Kidney epithelial cell (primary cell): ENCODE measurements around the gene HOXB6. TPM values are rescaled to one million over a fixed set of nuclear protein-coding genes. Genes with fewer than 3 reads are reported as not detected.

ENCODE experiments used
- DNase-seq: peaks from one replicate; pipeline ENCODE4 v3.0.0-alpha.2; 2010; ENCODE audit warnings: low read depth
- H3K27me3 ChIP-seq: 2 replicates; pipeline ENCODE4 v1.6.0; 2011; ENCODE audit warnings: low read length; ENCODE audit not compliant: control insufficient read depth, insufficient read depth
- H3K36me3 ChIP-seq: 2 replicates; pipeline ENCODE4 v1.5.1; 2011; ENCODE audit warnings: low read length; ENCODE audit not compliant: control insufficient read depth, insufficient read depth
- H3K4me3 ChIP-seq: 2 replicates; pipeline ENCODE4 v1.5.1; 2011; ENCODE audit warnings: low read depth, mild to moderate bottlenecking, control low read depth, low read length
- CTCF ChIP-seq: IDR thresholded peaks from 2 replicates; pipeline ENCODE4 v1.5.1; 2011; ENCODE audit warnings: mild to moderate bottlenecking, moderate library complexity, low read length, control low read depth, inconsistent platforms; ENCODE audit not compliant: insufficient read depth, poor library complexity, severe bottlenecking
- total RNA-seq: library from RNA; depleted of rRNA; stranded (reverse); fragments of >200 nt; gene quantifications from 2 replicates; pipeline ENCODE4 v1.2.3, GENCODE V29; 2015

The HOXB6 gene
- total RNA-seq, 1 donor from 2014 or later, result 30.7 TPM

DNA sequence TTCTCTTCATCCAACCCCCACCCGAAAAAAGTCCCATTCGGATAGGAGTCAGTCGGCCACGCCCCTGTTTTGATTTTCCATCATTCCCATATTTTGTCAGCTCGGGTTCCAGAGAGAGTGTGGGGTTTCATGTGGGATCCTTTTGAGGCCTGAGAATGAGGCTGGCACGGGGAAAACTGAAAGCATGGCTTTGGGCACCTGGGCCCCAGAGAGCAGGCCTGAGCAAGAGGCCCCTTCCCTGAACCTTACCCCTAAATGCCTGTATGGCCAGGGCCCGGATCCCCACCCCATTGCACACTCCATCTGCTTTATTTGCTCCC lies 22.1 kb downstream of the HOXB6 start:
- H3K27me3 ChIP-seq, result no peaks in the 10 kb centered on the region
- TF ChIP-seq CTCF, result no peak
- peaks cover 1% of the 10 kb centered on the region for H3K36me3 ChIP-seq
- no peak for DNase-seq
- H3K4me3 ChIP-seq, result peak overlapping the region; percentile 68

DNA sequence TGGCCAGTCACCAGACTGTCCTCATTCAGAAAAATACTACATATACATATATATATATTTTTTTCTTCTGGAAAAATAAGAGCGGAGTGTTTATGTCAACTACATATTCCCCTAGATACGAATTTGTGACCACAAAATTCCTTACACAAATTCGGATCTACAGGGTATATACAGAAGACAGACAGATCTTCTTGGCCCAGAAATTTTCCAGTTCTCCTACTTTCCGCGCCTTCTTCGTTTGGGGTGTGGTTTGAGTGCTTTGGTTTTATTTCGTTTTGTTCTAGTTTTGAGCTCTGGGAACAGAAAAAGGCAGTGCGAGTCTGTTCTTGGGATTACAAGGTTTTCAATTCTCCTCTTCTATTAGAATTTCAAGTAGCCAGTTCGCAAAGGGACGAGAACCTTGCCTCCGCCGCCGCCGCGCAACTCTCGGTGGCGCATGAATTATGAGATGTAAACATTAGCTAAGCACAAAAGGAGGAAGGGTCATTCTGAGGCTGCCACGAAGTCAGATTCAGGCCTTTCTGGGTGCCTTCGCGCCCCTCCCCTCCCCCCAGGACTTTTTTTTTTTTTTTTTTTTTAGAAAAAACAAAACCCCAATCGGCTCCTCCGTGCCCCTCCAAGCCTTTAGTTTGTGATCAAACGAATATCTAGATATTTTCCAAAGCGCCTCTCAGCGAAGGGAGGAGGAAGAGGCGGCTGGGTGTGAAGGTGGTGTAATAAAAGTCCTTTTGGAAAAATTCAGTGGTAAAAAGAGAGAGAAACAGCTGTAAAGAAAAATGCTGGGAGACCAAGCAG lies 24.8 kb downstream of the HOXB6 start:
- TF ChIP-seq CTCF, result no peak
- DNase-seq, result no peak
- H3K36me3 ChIP-seq, result peaks cover 3% of the 10 kb centered on the region
- H3K27me3 ChIP-seq, result no peaks in the 10 kb centered on the region
- H3K4me3 ChIP-seq, result peak overlapping the region; percentile 68

DNA sequence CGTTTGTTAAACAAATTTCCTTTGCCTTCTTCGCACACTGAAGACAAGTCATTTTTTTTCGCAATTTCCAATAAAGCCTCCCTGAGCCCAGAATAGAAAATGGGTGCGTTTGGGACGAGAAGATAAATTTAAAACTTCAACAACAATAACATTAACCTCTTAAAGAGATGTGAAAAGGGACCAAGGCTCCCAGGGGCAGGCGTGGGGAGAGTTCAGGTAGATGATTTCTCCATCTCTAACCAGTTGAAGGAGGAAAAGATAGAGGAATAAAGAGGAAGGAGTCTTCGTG lies 25.4 kb downstream of the HOXB6 start:
- H3K36me3 ChIP-seq, result peaks cover 3% of the 10 kb centered on the region
- H3K27me3 ChIP-seq, result no peaks in the 10 kb centered on the region
- no peak for DNase-seq
- H3K4me3 ChIP-seq, result peak overlapping the region; percentile 68
- no peak for TF ChIP-seq CTCF

DNA sequence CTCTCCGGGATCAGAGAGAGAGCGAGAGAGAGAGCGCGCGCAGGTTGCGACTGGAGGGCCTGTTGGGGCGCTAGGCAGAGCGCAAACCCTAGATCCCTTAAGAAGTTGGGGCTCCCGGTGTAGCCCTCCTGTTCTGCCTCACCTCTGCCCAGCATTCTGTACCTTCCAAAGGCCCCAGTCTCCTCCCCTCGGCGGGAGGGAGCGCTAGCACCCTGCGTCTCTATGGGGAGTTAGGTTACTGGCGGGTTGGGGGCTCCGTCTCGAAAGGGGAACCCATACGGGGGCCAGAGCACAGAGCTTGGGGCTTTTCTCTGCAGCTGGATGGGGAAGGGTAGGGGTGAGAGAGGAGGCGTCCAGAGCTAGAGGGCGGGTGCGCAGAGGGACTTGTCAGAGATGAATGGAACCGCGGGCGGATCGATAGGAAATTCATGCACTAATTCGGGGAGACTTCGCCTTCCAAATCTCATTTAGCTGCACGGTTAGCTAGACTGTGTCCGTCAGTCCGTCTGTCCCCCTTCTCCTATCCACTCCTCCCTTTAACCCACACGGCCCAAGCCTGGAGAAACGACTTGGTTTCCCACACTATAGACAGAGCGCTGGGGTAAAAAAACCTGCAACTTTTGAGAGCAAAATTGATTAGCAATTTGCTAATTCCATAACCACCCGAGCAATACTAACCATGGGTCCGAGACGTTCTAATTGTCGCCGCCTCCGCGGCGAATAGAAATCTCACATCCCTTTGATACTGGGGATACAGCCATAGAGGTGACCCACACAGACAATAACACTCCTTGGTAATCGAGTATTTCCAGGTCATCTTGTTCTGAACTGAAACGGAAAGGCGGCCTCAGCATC lies 25.9 kb downstream of the HOXB6 start:
- H3K36me3 ChIP-seq, result peaks cover 3% of the 10 kb centered on the region
- TF ChIP-seq CTCF, result no peak
- no peak for DNase-seq
- H3K4me3 ChIP-seq, result peak overlapping the region; percentile 68
- no peaks in the 10 kb centered on the region for H3K27me3 ChIP-seq

DNA sequence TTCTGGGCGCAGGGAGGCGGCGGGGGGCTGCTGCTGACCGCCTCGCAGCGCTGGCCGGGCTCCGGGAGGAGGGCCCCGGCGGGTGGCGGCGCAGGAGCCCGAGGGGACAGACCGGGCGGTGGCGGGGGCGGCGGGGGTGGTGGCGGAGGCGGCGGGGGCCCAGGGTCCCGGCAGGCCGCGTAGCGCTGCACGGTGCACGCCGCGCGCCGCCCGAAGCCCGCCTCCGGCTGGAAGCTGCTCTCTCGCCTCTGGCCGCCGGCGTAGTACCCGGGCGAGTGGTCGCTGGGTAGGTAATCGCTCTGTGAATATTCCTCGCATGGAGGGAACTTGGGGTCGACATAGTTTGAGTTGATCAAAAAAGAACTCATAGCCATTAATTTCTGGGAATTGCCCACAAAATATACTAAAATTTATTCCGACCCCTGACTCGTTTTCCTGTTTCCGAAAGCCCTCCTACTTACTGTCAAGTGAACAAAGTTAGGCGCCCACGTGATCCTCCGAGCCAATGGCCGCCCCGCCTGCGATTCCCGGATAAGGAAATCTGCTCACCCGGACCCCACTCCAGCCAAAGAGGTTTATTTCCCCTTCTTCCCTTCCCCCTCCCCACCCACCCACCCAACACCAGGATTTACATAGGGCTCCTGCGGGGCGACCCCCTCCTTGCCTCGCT lies 26.7 kb downstream of the HOXB6 start, which contains the start of gene HOXB4:
Gene HOXB4, minus strand, starts transcription at position 405 of the 670 bp plus-strand sequence. Its CDS starts 31 bp downstream, at position 374.
- no peak for DNase-seq
- peak within 1 kb of the TSS; percentile 68 for H3K4me3 ChIP-seq
- TF ChIP-seq CTCF, result no peak
- peaks cover 3% of the 10 kb centered on the region for H3K36me3 ChIP-seq
- no peaks in the 10 kb centered on the region for H3K27me3 ChIP-seq
